Measurements from ENCODE around the gene INSM2.

INSM2 gene

DNA sequence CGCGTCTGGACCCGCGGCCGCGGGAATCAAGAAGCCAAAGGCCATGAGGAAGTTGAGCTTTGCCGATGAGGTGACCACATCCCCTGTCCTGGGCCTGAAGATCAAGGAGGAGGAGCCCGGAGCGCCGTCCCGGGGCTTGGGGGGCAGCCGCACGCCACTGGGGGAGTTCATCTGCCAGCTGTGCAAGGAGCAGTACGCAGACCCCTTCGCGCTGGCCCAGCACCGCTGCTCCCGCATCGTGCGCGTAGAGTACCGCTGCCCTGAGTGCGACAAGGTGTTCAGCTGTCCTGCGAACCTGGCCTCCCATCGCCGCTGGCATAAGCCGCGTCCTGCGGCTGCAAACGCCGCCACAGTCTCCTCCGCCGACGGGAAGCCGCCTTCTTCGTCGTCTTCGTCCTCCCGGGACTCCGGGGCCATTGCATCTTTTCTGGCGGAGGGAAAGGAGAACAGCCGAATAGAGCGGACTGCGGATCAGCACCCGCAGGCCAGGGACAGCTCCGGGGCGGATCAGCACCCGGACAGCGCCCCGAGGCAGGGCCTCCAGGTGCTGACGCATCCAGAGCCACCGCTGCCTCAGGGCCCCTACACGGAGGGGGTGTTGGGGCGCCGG lies 1.0 kb downstream of the INSM2 start:
- peak overlapping the region; percentile 96 for H3K4me3 ChIP-seq (ENCODE audit: low read depth, low read length)
- TF ChIP-seq, protein P1, sequence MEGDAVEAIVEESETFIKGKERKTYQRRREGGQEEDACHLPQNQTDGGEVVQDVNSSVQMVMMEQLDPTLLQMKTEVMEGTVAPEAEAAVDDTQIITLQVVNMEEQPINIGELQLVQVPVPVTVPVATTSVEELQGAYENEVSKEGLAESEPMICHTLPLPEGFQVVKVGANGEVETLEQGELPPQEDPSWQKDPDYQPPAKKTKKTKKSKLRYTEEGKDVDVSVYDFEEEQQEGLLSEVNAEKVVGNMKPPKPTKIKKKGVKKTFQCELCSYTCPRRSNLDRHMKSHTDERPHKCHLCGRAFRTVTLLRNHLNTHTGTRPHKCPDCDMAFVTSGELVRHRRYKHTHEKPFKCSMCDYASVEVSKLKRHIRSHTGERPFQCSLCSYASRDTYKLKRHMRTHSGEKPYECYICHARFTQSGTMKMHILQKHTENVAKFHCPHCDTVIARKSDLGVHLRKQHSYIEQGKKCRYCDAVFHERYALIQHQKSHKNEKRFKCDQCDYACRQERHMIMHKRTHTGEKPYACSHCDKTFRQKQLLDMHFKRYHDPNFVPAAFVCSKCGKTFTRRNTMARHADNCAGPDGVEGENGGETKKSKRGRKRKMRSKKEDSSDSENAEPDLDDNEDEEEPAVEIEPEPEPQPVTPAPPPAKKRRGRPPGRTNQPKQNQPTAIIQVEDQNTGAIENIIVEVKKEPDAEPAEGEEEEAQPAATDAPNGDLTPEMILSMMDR (IDR thresholded peaks at IDR 0.05; ENCODE audit: low read depth, low read length): no peak
- peaks cover 10% of the 10 kb centered on the region for H3K4me1 ChIP-seq
- peak; percentile 45 for DNase-seq
- no peaks in the 10 kb centered on the region for H3K27me3 ChIP-seq
- no peaks in the 10 kb centered on the region for H3K9me3 ChIP-seq
- H3K36me3 ChIP-seq: peaks cover 50% of the 10 kb centered on the region

DNA sequence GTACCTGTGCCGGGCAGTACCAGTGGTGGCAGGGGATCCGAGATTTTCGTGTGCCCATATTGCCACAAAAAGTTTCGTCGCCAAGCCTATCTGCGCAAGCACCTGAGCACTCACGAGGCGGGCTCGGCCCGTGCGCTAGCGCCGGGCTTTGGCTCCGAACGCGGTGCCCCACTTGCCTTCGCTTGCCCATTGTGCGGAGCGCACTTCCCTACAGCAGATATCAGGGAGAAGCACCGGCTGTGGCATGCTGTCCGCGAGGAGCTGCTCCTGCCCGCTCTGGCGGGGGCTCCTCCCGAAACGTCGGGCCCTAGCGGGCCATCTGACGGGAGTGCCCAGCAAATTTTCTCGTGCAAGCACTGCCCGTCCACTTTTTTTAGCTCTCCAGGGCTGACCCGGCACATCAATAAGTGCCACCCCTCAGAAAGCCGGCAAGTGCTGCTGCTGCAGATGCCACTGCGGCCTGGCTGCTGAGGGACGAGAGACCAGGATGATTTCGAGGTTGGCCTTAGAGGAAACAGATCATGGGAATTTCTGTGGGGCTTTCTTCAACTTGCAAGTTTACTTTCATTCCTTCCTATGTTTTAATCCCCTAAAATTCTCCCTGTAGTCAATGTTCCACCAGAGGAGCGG lies 1.6 kb downstream of the INSM2 start:
- TF ChIP-seq, protein P1 (IDR thresholded peaks at IDR 0.05; ENCODE audit: low read depth, low read length): no peak
- peaks cover 3% of the 10 kb centered on the region for H3K4me1 ChIP-seq
- DNase-seq: peak; percentile 51
- H3K9me3 ChIP-seq: no peaks in the 10 kb centered on the region
- peaks cover 53% of the 10 kb centered on the region for H3K36me3 ChIP-seq
- peak overlapping the region; percentile 96 for H3K4me3 ChIP-seq (ENCODE audit: low read depth, low read length)
- no peaks in the 10 kb centered on the region for H3K27me3 ChIP-seq

DNA sequence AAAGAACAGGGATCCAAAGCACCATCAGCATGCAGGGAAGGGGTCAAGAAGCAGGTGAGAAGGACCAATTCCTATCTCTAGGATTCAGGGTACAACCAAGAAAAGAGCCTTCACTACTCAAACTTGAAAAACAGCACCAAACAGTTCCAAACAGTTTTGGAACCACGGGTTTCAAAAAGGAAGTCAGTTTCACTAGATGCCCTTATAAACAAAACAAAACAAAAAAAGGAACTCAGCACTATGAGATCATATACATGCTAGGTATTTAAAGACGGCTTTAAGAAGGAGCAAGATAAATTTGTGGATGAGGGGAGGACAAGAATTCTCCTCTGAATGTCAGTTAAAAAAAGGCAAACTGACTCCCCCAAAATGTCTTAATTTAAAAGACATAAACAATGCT lies 6.0 kb downstream of the INSM2 start:
- peaks cover 44% of the 10 kb centered on the region for H3K36me3 ChIP-seq
- peak overlapping the region; percentile 37 for H3K4me3 ChIP-seq (ENCODE audit: low read depth, low read length)
- TF ChIP-seq, protein P1 (IDR thresholded peaks at IDR 0.05; ENCODE audit: low read depth, low read length): no peak
- H3K4me1 ChIP-seq: peaks cover 13% of the 10 kb centered on the region; the same call in 1 of the 2 replicates
- no peaks in the 10 kb centered on the region for H3K9me3 ChIP-seq
- no peak for DNase-seq
- H3K27me3 ChIP-seq: no peaks in the 10 kb centered on the region

DNA sequence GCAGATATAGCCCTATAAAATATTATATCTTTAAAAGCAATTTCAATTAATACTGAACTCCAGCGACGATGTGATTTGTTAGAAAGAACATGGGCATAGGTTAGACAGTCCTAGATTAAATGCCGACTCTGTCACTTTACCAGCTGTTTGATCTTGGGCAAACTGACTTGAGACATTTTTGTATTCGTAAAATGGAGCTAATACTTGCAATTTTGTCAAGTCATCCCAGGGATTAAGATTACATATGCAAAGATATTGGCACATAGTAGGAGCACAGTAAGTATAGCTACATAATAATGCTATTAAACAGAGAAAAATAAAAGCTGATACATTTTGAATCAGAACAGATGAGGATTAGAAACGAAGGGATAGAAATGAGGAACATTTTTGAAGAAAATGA lies 9.0 kb downstream of the INSM2 start:
- Histone ChIP-seq H3K36me3 (peaks cover 15% of the 10 kb centered on the region), H3K9me3 (no peaks in the 10 kb centered on the region), H3K27me3 (no peaks in the 10 kb centered on the region), H3K4me1 (peaks cover 21% of the 10 kb centered on the region), H3K4me3 (ENCODE audit: low read depth, low read length) (no peak overlapping the region)
- TF ChIP-seq, protein P1 (IDR thresholded peaks at IDR 0.05; ENCODE audit: low read depth, low read length): no peak
- DNase-seq: no peak

DNA sequence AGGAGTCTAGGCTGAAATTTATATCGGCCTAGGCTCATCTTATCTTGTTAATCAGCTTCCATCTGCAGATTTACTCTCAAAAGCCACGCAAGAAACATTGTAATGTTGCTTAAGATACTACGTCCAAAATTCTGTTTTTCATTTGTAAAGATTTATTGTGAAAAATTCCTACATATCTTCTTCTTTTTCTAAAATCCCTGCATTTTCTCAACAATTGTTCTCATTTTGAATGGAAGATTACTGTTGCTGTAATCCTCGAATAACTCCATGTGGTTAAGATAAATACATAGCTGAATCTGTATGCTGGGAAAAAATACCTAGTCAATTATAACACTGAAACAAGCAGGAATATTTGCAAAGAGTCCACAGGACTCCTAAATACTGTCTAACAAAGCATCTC lies 15.6 kb downstream of the INSM2 start:
- Histone ChIP-seq H3K4me3 (ENCODE audit: low read depth, low read length) (peak overlapping the region; percentile 6; the same call in 1 of the 2 replicates), H3K9me3 (no peaks in the 10 kb centered on the region), H3K36me3 (no peaks in the 10 kb centered on the region), H3K4me1 (peaks cover 47% of the 10 kb centered on the region), H3K27me3 (no peaks in the 10 kb centered on the region)
- no peak for DNase-seq
- TF ChIP-seq, protein P1 (IDR thresholded peaks at IDR 0.05; ENCODE audit: low read depth, low read length): no peak

DNA sequence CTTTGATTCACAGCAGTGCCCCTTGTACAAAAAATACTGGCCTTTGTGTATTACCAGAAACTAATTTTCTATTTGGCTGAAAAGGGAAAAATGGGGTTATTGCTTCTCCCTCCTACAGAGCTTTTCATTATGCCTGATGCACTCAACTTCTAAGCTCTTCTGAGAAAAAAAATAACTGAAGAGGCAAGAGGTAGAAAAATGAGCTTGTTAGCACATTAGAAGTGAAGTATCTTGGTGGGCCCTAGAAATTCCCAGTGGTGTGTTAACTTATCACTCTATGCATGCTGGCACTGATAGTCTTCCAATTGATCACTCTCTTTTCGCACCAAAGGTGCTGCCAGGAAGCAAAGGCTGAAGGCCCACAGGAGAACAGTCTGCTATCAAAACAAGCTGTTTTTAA lies 17.1 kb downstream of the INSM2 start:
- no peak for DNase-seq

More for the DNA sequence above, 17.1 kb downstream of the INSM2 start:
- Histone ChIP-seq H3K27me3 (no peaks in the 10 kb centered on the region), H3K4me1 (peaks cover 62% of the 10 kb centered on the region), H3K4me3 (ENCODE audit: low read depth, low read length) (no peak overlapping the region), H3K9me3 (no peaks in the 10 kb centered on the region), H3K36me3 (no peaks in the 10 kb centered on the region)
- TF ChIP-seq, protein P1 (IDR thresholded peaks at IDR 0.05; ENCODE audit: low read depth, low read length): no peak
